ENCODE data around the gene GKN2.
"Not testable (repeated sequence)": the region's sequence is repeated elsewhere in the genome, so short reads cannot be mapped to it uniquely, and the experiment has no call there.

The GKN2 gene

GRCh38 chr2:68918497-68918896 lies 34.2 kb downstream of the GKN2 start:
- DNase-seq = no peak

GRCh38 chr2:68917034-68917718 lies 35.5 kb downstream of the GKN2 start:
- DNase-seq = no peak

- DNase-seq = no peak
Measured at GRCh38 chr2:68916226-68916625, 36.5 kb downstream of the GKN2 start.

GRCh38 chr2:68915393-68915792 lies 37.3 kb downstream of the GKN2 start:
- DNase-seq = no peak

- DNase-seq = no peak
Measured at GRCh38 chr2:68913359-68913758, 39.3 kb downstream of the GKN2 start.

- peak in 2 of 5 donors; percentile 21 to 80 for DNase-seq
Measured at GRCh38 chr2:68912732-68913131, 40.0 kb downstream of the GKN2 start.

- no peak for DNase-seq
Measured at GRCh38 chr2:68912111-68912510, 40.6 kb downstream of the GKN2 start.

- DNase-seq = no peak
Measured at GRCh38 chr2:68911709-68912108, 41.0 kb downstream of the GKN2 start.

GRCh38 chr2:68911246-68911645 lies 41.4 kb downstream of the GKN2 start:
- DNase-seq = peak in 1 of 5 donors; percentile 27

GRCh38 chr2:68909793-68910674 lies 42.7 kb downstream of the GKN2 start:
- DNase-seq = peak in 4 of 5 donors; percentile 31 to 84 (median 48)

GRCh38 chr2:68908392-68908970 lies 44.2 kb downstream of the GKN2 start:
- peak; percentile 65 to 97 (median 75) for DNase-seq

GRCh38 chr2:68907920-68908253 lies 44.8 kb downstream of the GKN2 start:
- DNase-seq = no peak

- DNase-seq = no peak
Measured at GRCh38 chr2:68907232-68907919, 45.3 kb downstream of the GKN2 start.

GRCh38 chr2:68906716-68907115 lies 46.0 kb downstream of the GKN2 start:
- no peak for DNase-seq

- DNase-seq = no peak
Measured at GRCh38 chr2:68905116-68905515, 47.6 kb downstream of the GKN2 start.

- no peak for DNase-seq
Measured at GRCh38 chr2:68901561-68901960, 51.1 kb downstream of the GKN2 start.

- peak in 1 of 5 donors; percentile 22 for DNase-seq
Measured at GRCh38 chr2:68901199-68901514, 51.5 kb downstream of the GKN2 start.

- DNase-seq = no peak
Measured at GRCh38 chr2:68900496-68901198, 52.0 kb downstream of the GKN2 start.

GRCh38 chr2:68895981-68896380 lies 56.7 kb downstream of the GKN2 start:
- not testable (repeated sequence) for DNase-seq

All from T-helper 1 cell (primary cell).